ENCODE measurements around the gene NT5M. TPM values are rescaled to one million over a fixed set of nuclear protein-coding genes. Genes with fewer than 3 reads are reported as not detected.

The NT5M gene
- total RNA-seq, 1 experiment from 2014 or later = 6.6 TPM

- peaks cover 2% of the 10 kb centered on the region for H4K20me1 ChIP-seq (ENCODE audit: control insufficient read depth, insufficient read depth, insufficient read length)
- H3K14ac ChIP-seq (ENCODE audit: insufficient read depth, low read length) = no peak overlapping the region
- no peaks in the 10 kb centered on the region; the same call in 1 of the 2 replicates for H3K27me3 ChIP-seq (ENCODE audit: insufficient read depth, low read length)
- H3K27ac ChIP-seq (ENCODE audit: insufficient read length, low read depth, low read length) = no peak overlapping the region
- WGBS (ENCODE audit: extremely low coverage, insufficient read length, low lambda C conversion rate) = no CpG with 5 or more reads among the region's 6 CpGs
- Mint-ChIP-seq H3K27me3 (ENCODE audit: low read depth) (peaks cover 11% of the 10 kb centered on the region), H3K27ac (no peak overlapping the region), H3K36me3 (ENCODE audit: insufficient read depth in 1 of 3, low read depth in 3 of 3) (peaks cover 0 to 6% (median 0%) of the 10 kb centered on the region in 3 experiments; a peak in 1 of 7 replicates), H3K4me1 (no peaks in the 10 kb centered on the region), H3K9me3 (peaks cover 0 to 3% of the 10 kb centered on the region in 2 experiments; a peak in 1 of 5 replicates), H3K4me3 (no peak overlapping the region)
- H2BK5ac ChIP-seq (ENCODE audit: insufficient read length, low read length) = no peak overlapping the region
- no peak overlapping the region for H2AK5ac ChIP-seq (ENCODE audit: insufficient read length, low read length)
- H3K56ac ChIP-seq (ENCODE audit: insufficient read length, low read depth, low read length) = no peak overlapping the region
- no peaks in the 10 kb centered on the region for H3K79me2 ChIP-seq (ENCODE audit: insufficient read depth, low read length)
- no peak overlapping the region for H3K18ac ChIP-seq (ENCODE audit: insufficient read length, low read depth, low read length)
- no peak overlapping the region for H2BK20ac ChIP-seq (ENCODE audit: low read depth, low read length, poor library complexity, severe bottlenecking)
- no peak overlapping the region for H4K91ac ChIP-seq (ENCODE audit: insufficient read length, low read depth, low read length)
- H3K79me1 ChIP-seq (ENCODE audit: insufficient read depth, low read depth, low read length, poor library complexity, severe bottlenecking) = no peaks in the 10 kb centered on the region
- no peak overlapping the region for H3K4me2 ChIP-seq (ENCODE audit: insufficient read depth, insufficient read length, low read length)
- no peak for DNase-seq
- no peak overlapping the region for H2AFZ ChIP-seq (ENCODE audit: low read length)
- H2BK120ac ChIP-seq (ENCODE audit: low read depth, low read length, poor library complexity, severe bottlenecking) = no peak overlapping the region
- H3K4ac ChIP-seq (ENCODE audit: low read depth, low read length) = no peak overlapping the region
- H4K5ac ChIP-seq (ENCODE audit: insufficient read length, low read depth, low read length) = no peak overlapping the region
- H2BK15ac ChIP-seq (ENCODE audit: low read depth, low read length) = no peak overlapping the region
- no peak overlapping the region for H3K23ac ChIP-seq (ENCODE audit: insufficient read length, low read depth, low read length)
- H3K23me2 ChIP-seq (ENCODE audit: insufficient read length, low read depth, low read length, poor library complexity, severe bottlenecking) = no peaks in the 10 kb centered on the region
- no peak overlapping the region for H2BK12ac ChIP-seq (ENCODE audit: insufficient read length, low read depth, low read length)
- H3K9me3 ChIP-seq (ENCODE audit: control insufficient read depth, low read depth, low read length) = no peaks in the 10 kb centered on the region
- TF ChIP-seq CTCF (conservative IDR thresholded peaks at IDR 0.05) = no peak
- no peaks in the 10 kb centered on the region for H3K4me1 ChIP-seq (ENCODE audit: insufficient read depth, low read length)
- no peak overlapping the region for H4K8ac ChIP-seq (replicated peaks; ENCODE audit: insufficient read length, low read depth, low read length)
- H3T11ph ChIP-seq (ENCODE audit: low read length) = no peak overlapping the region
- H3K9ac ChIP-seq (ENCODE audit: extremely low read depth, insufficient read length, low read length) = no peak overlapping the region
Measured at GRCh38 chr17:17395885-17396284, 92.7 kb downstream of the NT5M start.

Other genes with a start within 250 kb of the NT5M start
- 0.09 TPM in 1 of 2 replicates, not detected in the other for gene PLD6, start 97.0 kb upstream of the NT5M start, total RNA-seq (2021)
- gene FLCN, start 66.2 kb upstream of the NT5M start, total RNA-seq (2021) = 32.3 and 33.3 TPM in 2 replicates
- 103 and 113 TPM in 2 replicates for gene COPS3, start 22.1 kb upstream of the NT5M start, total RNA-seq (2021)
- gene MED9, start 173.6 kb downstream of the NT5M start, total RNA-seq (2021) = 19.6 and 20.0 TPM in 2 replicates
- 5.7 and 6.8 TPM in 2 replicates for gene RASD1, start 193.0 kb downstream of the NT5M start, total RNA-seq (2021)

All from H9 (cell line).